ENCODE data around the gene PCDHB6.
A peak's percentile ranks its signal among the peaks of the same experiment; 100 is the strongest.
"Not testable (repeated sequence)": the region's sequence is repeated elsewhere in the genome, so short reads cannot be mapped to it uniquely, and the experiment has no call there.

Gene PCDHB6

DNA sequence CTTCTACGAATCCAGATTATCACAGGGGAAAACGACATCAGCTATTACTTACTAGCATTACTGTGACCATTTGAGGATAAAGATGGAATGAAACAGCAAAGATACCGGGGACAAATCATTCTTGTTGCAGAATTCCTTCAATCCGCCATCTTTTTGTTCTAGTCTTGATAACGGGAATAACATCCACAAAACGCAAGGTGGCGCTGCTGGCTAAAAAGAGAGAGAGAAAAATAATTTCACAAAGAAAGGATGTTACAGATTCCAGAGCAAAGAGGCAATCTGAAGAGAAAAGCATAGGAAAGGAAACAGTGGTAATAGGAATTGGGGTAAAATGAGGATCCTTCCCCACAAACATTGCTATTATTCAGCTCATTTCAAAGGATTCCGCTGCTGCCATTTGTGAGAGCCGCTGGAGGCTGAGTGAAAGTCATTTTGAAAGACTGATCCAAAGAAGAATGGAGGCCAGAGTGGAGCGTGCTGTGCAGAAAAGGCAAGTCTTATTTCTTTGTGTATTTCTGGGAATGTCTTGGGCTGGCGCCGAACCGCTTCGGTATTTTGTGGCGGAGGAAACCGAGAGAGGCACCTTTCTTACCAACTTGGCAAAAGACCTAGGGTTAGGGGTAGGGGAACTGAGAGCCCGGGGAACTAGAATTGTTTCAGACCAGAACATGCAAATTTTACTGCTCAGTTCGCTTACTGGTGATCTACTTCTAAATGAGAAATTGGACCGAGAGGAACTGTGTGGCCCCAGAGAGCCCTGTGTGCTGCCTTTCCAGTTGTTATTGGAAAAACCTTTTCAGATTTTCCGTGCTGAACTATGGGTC, 22.7 kb downstream of the PCDHB6 start, which contains the start of gene PCDHB7:
Gene PCDHB7, plus strand, starts transcription at position 264 of the 824 bp plus-strand sequence. Its CDS starts 192 bp downstream, at position 456.
- DNase-seq (ENCODE audit: low read depth) = no peak

DNA sequence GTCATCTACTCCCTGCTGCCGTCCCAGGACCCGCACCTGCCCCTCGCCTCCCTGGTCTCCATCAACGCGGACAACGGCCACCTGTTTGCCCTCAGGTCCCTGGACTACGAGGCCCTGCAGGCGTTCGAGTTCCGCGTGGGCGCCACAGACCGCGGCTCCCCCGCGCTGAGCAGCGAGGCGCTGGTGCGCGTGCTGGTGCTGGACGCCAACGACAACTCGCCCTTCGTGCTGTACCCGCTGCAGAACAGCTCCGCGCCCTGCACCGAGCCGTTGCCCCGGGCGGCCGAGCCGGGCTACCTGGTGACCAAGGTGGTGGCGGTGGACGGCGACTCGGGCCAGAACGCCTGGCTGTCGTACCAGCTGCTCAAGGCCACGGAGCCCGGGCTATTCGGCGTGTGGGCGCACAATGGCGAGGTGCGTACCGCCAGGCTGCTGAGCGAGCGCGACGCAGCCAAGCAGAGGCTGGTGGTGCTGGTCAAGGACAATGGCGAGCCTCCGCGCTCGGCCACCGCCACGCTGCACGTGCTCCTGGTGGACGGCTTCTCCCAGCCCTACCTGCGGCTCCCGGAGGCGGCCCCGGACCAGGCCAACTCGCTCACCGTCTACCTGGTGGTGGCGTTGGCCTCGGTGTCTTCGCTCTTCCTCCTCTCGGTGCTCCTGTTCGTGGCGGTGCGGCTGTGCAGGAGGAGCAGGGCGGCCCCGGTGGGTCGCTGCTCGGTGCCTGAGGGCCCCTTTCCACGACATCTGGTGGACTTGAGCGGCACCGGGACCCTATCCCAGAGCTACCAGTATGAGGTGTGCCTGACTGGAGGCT, 24.6 kb downstream of the PCDHB6 start:
- not testable (repeated sequence) for DNase-seq (ENCODE audit: low read depth)

DNA sequence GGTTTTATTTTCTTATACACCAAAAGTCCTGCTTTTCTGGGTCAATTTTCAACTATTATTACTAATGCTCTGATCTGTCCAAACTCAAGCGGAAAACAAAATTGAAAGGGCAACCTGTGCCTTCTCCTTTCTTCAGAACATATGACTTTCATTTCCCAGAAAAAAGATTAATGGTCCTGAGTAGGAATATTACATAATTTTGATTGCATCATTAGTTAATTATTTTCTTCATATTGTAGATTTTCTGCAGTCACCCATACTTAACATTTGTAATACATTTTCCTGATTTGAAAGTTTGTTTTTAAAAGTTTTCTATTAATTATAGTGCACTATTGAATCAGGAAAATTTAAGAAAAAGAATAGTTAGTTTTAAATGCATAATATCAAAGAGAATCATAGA, 26.1 kb downstream of the PCDHB6 start:
- DNase-seq (ENCODE audit: low read depth) = no peak

DNA sequence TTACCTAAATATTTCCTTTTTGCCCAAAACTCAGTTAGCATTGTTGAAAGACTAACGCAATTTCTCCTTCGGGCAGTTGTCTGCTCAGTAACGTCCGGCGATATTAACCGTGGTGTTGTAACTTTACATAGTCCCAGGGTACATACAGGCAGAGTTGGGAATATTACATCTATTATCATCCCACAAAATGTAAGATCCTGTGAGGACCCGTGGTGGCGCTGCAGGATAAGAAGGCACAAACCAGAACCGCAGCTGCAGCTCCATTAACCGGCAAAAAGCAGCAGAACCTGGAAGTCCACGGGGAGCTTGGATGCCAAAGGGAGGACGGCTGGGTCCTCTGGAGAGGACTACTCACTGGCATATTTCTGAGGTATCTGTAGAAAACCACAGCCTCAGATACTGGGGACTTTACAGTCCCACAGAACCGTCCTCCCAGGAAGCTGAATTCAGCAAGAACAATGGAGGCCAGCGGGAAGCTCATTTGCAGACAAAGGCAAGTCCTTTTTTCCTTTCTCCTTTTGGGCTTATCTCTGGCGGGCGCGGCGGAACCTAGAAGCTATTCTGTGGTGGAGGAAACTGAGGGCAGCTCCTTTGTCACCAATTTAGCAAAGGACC, 27.8 kb downstream of the PCDHB6 start, which contains the start of gene PCDHB8:
Gene PCDHB8, plus strand, starts transcription at position 214 of the 615 bp plus-strand sequence. Its CDS starts 245 bp downstream, at position 459.
- DNase-seq (ENCODE audit: low read depth) = not testable (repeated sequence)

DNA sequence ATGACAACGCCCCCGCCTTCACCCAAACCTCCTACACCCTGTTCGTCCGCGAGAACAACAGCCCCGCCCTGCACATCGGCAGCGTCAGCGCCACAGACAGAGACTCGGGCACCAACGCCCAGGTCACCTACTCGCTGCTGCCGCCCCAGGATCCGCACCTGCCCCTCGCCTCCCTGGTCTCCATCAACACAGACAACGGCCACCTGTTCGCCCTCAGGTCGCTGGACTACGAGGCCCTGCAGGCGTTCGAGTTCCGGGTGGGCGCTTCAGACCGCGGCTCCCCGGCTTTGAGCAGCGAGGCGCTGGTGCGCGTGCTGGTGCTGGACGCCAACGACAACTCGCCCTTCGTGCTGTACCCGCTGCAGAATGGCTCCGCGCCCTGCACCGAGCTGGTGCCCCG, 29.5 kb downstream of the PCDHB6 start:
- not testable (repeated sequence) for DNase-seq (ENCODE audit: low read depth)

DNA sequence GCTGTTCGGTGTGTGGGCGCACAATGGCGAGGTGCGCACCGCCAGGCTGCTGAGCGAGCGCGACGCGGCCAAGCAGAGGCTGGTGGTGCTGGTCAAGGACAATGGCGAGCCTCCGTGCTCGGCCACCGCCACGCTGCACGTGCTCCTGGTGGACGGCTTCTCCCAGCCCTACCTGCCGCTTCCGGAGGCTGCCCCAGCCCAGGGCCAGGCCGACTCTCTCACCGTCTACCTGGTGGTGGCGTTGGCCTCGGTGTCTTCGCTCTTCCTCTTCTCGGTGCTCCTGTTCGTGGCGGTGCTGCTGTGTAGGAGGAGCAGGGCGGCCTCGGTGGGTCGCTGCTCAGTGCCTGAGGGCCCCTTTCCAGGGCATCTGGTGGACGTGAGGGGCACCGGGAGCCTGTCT, 30.0 kb downstream of the PCDHB6 start:
- not testable (repeated sequence) for DNase-seq (ENCODE audit: low read depth)

DNA sequence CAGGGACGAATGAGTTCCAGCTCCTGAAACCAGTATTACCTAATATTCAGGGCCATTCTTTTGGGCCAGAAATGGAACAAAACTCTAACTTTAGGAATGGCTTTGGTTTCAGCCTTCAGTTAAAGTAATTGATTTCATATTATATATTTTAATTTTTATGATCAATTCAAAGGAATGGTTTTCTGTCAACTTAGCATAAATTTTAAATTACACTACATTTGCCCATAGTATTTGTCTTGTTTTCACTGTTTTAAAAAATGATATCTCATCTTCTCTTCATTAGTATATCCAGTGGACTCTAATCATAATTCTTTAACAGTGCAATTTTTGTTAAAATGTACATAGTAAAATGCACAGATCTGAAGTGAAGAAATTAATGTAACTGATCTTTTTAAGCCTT, 30.5 kb downstream of the PCDHB6 start:
- no peak for DNase-seq (ENCODE audit: low read depth)

DNA sequence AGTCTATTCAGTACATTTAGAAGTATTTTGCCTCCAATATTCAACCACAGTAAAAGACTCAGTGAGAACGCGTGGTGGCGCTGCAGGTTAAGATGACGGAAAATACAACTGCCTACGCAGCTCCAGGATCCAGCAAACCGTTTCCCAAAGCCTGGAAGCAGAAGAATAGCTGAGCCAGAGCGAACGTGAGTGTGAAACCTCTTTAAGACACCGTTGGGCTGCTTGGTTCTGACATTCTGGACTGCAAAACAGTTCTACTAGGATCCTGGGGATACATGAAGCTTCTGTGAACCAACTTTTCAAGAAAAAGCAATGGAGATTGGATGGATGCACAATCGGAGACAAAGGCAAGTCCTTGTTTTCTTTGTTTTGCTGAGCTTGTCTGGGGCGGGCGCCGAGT, 32.4 kb downstream of the PCDHB6 start, which contains the start of gene PCDHB16:
Gene PCDHB16, plus strand, starts transcription at position 140 of the 400 bp plus-strand sequence. Its CDS starts 173 bp downstream, at position 313.
- DNase-seq (ENCODE audit: low read depth) = no peak

DNA sequence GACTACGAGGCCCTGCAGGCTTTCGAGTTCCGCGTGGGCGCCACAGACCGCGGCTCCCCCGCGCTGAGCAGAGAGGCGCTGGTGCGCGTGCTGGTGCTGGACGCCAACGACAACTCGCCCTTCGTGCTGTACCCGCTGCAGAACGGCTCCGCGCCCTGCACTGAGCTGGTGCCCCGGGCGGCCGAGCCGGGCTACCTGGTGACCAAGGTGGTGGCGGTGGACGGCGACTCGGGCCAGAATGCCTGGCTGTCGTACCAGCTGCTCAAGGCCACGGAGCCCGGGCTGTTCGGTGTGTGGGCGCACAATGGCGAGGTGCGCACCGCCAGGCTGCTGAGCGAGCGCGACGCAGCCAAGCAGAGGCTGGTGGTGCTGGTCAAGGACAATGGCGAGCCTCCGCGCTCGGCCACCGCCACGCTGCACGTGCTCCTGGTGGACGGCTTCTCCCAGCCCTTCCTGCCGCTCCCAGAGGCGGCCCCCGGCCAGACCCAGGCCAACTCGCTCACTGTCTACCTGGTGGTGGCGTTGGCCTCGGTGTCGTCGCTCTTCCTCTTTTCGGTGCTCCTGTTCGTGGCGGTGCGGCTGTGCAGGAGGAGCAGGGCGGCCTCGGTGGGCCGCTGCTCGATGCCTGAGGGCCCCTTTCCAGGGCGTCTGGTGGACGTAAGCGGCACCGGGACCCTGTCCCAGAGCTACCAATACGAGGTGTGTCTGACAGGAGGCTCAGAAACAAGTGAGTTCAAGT, 34.4 kb downstream of the PCDHB6 start:
- DNase-seq (ENCODE audit: low read depth) = not testable (repeated sequence)

DNA sequence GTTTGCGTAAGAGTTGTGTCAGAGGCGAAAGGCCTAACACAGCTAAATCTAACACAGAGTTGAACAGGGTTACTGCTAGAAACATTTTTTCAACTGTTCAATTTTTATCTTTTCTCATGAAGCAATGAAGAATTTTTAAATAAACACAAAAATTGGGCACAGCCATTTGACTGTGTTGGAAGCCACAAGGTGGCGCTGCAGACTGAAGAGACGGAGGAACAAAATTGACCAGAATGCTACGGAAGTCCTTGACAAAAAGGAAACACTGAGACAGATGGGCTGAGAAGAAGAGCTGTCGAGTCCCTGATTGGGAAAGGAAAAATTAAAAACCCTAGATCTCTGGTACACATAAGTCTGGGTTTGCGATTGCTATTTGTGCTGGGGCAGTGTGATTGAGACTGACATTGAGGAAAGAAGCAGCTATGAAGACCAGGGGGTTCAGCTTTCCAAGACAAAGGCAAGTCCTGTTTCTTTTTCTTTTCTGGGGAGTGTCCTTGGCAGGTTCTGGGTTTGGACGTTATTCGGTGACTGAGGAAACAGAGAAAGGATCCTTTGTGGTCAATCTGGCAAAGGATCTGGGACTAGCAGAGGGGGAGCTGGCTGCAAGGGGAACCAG, 37.1 kb downstream of the PCDHB6 start, which contains the start of gene PCDHB9:
Gene PCDHB9, plus strand, starts transcription at position 265 of the 616 bp plus-strand sequence. Its CDS starts 158 bp downstream, at position 423.
- DNase-seq (ENCODE audit: low read depth) = peak; percentile 8

DNA sequence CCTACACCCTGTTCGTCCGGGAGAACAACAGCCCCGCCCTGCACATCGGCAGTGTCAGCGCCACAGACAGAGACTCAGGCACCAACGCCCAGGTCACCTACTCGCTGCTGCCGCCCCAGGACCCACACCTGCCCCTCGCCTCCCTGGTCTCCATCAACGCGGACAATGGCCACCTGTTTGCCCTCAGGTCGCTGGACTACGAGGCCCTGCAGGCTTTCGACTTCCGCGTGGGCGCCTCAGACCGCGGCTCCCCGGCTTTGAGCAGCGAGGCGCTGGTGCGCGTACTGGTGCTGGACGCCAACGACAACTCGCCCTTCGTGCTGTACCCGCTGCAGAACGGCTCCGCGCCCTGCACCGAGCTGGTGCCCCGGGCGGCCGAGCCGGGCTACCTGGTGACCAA, 38.8 kb downstream of the PCDHB6 start:
- not testable (repeated sequence) for DNase-seq (ENCODE audit: low read depth)

DNA sequence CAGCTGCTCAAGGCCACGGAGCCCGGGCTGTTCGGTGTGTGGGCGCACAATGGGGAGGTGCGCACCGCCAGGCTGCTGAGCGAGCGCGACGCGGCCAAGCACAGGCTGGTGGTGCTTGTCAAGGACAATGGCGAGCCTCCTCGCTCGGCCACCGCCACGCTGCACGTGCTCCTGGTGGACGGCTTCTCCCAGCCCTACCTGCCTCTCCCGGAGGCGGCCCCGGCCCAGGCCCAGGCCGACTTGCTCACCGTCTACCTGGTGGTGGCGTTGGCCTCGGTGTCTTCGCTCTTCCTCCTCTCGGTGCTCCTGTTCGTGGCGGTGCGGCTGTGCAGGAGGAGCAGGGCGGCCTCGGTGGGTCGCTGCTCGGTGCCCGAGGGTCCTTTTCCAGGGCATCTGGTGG, 39.3 kb downstream of the PCDHB6 start:
- not testable (repeated sequence) for DNase-seq (ENCODE audit: low read depth)

DNA sequence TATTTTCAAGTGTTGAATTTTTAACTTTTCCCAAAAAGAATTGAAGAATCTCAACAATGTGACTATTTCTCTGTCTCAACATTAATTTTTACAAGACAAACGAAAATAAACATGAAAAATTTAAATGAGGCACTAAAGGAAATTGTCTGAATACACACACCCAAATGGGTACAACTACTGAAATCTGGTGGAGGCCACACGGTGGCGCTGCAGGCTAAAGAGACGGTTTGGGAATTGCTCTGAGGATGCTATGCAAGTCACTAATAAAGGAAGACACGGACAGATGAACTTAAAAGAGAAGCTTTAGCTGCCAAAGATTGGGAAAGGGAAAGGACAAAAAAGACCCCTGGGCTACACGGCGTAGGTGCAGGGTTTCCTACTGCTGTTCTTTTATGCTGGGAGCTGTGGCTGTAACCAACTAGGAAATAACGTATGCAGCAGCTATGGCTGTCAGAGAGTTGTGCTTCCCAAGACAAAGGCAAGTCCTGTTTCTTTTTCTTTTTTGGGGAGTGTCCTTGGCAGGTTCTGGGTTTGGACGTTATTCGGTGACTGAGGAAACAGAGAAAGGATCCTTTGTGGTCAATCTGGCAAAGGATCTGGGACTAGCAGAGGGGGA, 42.4 kb downstream of the PCDHB6 start, which contains the start of gene PCDHB10:
Gene PCDHB10, plus strand, starts transcription at position 244 of the 616 bp plus-strand sequence. Its CDS starts 200 bp downstream, at position 444.
- DNase-seq (ENCODE audit: low read depth) = no peak

DNA sequence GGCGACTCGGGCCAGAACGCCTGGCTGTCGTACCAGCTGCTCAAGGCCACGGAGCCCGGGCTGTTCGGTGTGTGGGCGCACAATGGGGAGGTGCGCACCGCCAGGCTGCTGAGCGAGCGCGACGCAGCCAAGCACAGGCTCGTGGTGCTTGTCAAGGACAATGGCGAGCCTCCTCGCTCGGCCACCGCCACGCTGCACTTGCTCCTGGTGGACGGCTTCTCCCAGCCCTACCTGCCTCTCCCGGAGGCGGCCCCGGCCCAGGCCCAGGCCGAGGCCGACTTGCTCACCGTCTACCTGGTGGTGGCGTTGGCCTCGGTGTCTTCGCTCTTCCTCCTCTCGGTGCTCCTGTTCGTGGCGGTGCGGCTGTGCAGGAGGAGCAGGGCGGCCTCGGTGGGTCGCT, 44.5 kb downstream of the PCDHB6 start:
- not testable (repeated sequence) for DNase-seq (ENCODE audit: low read depth)

DNA sequence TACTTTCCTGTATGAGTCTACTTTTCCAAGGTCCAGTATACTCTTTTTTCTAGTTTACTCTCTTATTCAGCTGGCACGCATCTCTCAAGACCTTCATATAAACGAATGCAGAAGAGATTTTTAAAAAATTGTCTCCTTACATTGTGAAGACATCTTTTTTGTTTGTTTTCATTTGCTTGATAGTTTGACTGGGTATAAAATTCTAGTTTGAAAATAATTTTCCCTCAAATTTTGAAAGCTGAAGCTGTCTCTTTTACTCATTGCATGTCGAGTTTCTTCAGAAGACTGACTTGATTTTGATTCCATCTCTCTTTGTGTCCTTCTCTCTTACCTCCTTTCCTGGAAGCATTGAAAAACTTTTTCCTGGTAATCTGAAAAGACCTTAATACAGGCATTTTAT, 46.5 kb downstream of the PCDHB6 start:
- no peak for DNase-seq (ENCODE audit: low read depth)

DNA sequence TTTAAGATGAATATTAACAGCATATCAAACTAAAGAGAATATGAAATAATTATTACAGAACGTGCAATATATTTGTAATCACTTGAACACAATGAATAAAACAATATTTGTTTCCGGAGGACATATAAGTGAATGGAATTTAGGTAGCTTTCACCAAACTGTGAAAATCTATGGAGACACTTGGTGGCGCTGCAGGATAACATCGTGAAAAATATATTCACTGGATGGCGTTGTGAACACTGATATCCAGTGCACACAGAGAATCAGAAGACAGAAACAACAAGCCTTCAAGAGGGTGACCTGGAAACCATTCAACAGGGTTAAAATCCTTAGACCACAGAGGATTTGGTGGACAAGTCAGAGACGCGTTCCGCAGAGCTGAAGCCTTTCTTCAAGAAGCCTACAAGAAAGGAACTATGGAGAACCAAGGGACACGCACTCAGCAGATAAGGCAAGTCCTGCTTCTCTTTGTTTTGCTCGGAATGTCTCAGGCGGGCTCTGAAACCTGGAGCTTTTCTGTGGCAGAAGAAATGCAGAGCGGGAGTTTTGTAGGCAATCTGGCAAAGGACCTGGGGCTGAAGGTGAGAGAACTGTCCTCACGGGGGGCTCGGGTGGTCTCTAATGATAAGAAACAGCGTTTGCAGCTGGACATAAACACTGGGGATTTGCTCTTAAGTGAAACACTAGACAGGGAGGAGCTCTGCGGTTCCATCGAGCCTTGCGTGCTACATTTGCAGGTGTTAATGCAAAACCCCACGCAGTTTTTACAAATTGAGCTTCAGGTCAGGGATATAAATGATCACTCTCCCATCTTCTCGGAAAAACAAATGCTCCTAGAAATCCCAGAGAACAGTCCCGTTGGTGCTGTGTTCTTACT, 49.7 kb downstream of the PCDHB6 start, which contains the start of gene PCDHB11:
Gene PCDHB11, plus strand, starts transcription at position 269 of the 877 bp plus-strand sequence. Its CDS starts 148 bp downstream, at position 417.
- DNase-seq (ENCODE audit: low read depth) = no peak

DNA sequence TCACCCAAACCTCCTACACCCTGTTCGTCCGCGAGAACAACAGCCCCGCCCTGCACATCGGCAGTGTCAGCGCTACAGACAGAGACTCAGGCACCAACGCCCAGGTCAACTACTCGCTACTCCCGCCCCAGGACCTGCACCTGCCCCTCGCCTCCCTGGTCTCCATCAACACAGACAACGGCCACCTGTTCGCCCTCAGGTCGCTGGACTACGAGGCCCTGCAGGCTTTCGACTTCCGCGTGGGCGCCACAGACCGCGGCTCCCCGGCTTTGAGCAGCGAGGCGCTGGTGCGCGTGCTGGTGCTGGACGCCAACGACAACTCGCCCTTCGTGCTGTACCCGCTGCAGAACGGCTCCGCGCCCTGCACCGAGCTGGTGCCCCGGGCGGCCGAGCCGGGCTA, 51.3 kb downstream of the PCDHB6 start:
- DNase-seq (ENCODE audit: low read depth) = not testable (repeated sequence)

DNA sequence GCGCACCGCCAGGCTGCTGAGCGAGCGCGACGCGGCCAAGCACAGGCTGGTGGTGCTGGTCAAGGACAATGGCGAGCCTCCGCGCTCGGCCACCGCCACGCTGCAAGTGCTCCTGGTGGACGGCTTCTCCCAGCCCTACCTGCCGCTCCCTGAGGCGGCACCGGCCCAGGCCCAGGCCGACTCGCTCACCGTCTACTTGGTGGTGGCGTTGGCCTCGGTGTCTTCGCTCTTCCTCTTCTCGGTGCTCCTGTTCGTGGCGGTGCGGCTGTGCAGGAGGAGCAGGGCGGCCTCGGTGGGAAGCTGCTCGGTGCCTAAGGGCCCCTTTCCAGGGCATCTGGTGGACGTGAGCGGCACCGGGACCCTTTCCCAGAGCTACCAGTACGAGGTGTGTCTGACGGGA, 51.8 kb downstream of the PCDHB6 start:
- DNase-seq (ENCODE audit: low read depth) = not testable (repeated sequence)
